HG03060 (cell line): ENCODE measurements around the gene PHYHD1.
"Not testable (repeated sequence)": the region's sequence is repeated elsewhere in the genome, so short reads cannot be mapped to it uniquely, and the experiment has no call there.

Experiments
- ATAC-seq: cut with Tn5 transposase; IDR thresholded peaks from one replicate; pipeline ENCODE4 v1.9.1; 2021; ENCODE audit warnings: low read depth, moderate number of reproducible peaks; ENCODE audit not compliant: unreplicated experiment

PHYHD1 gene

DNA sequence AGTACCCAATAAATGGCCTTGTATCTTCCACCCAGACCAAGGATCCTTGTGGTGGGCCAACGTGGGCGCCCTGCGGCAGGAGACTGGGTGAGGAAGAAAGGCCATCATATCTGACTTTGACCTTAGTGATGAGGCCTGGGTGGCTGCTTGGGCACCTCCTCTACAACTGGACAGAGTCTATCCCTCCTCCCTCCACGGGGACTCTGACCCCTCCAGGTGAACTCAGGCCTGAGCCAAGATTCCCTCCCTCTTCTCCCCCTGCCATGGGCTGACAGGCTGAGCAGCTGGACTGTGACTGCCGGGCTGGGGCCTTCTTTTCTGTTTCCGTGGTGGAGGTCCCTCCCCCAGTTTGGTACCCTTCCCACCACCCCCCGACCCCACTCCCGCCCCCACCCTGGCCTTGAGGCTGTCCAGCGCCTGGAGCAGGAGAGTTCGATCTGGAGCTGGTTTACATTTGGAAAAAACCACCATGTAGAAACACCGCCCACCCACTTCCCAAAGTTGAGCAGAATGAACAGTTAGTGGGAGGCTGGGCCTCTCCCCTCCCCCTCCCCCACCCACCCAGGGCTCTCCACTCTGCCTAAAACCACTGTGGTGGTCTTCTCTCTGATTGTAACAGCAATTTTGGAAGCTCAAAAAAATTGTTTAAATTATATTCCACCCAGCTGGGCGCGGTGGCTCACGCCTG, 1.2 kb upstream of the PHYHD1 start:
- ATAC-seq, result no peak

DNA sequence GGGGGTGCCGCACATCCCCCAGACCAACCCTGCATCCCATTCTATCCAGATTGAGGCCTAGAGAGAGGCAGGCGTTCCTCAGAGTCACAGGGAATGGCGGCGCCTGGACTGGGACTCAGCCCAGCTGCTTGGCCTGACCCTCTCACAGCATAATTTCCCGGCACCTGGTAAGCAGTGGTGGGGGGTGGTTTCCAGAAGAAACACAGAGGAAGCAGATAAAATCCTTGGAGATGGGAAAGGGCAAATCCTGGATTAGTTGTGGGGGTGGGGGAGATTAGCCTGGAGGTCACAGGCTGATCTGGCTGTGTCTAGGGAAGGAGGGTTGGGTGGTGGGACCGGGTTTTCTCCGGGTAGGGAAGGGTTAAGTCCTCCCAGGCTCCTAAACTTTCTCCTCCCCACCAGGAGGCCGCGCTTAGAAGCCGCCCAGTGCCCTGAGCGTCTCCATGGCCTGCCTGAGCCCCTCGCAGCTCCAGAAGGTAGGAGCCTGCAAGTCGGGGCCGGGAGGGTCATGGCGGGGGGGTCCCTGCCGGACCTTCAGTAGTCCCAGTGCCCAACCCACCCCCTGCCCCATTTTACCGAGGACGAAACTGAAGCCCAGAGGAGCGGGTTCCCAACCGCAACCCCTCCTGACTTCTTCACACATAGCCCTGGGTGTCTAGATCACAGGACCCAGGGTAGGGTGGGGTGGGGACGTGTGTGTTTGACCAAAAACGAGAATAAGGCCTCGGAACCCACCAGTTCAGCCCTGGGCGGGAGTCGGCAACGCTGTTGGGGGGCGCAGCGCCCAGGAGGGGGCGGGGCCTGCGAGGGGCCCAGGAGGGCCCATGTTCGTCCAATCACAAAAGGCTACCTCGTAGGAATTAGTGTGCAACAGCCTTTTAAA, 1.3 kb downstream of the PHYHD1 start:
- no peak for ATAC-seq

DNA sequence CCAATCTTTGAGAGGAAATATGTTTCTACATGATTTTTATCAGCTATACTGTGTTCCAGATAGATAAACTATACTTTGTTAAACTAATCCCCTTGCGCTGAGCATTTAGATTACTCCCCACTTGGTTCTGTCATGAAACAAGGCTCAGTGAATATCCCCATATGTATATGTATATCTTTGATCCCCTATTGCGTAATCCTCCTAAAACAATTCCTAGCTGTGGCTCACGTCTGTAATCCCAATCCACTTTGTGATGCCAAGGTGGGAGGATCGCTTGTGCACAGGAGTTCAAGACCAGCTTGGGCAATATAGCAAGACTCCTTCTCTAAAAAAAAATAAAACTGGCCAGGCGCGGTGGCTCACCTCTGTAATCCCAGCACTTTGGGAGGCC, 2.7 kb downstream of the PHYHD1 start:
- ATAC-seq, result no peak

DNA sequence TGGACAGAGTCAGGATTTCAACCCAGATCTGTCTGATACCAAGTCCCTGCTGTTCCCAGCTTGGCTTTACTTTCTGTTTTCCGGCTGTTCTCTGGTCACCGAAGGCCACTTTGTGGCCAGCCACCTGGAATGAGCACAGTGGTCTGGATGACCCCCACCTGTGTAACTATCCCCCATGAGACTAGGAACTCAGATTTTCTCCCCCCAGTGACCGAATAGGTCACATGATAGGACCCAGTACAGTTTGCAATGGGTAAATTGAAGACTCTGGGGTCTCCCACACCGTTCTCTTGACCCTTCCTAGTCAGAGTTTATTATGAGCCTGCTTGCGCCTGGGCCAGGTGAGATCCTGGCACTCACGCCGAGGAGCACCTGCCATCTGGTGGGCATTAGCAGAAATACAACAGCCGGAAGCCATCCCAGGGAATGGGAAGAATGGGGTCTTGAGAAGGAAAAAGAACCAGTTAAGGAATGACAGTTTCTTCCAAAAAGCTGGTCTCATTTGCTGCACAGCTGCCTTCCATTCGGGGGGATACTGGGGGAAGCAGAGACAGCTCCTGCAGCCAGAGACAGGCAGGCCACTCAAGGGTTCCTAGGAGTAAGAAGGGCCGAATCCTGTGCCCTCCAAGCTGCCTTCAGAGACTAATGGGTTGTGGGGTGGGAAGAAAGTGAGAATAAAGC, 7.1 kb downstream of the PHYHD1 start:
- no peak for ATAC-seq

DNA sequence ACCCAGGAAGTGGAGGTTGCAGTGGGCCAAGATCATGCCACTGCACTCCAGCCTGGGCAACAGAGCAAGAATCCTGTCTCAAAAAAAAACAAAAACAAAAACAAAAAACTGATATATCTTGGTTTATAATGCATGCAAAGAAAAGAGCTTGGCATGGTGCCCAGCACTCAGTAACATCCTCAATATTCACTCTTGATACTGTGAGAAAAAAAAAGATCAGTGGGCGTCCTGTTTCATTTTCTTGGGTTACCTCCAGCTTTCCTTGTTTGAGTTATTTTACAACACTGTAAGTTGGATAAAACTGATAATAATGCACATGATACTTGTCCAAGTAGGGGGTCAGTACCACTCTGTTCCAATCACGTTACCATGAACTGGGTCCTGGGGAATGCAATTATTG, 7.8 kb downstream of the PHYHD1 start:
- no peak for ATAC-seq

DNA sequence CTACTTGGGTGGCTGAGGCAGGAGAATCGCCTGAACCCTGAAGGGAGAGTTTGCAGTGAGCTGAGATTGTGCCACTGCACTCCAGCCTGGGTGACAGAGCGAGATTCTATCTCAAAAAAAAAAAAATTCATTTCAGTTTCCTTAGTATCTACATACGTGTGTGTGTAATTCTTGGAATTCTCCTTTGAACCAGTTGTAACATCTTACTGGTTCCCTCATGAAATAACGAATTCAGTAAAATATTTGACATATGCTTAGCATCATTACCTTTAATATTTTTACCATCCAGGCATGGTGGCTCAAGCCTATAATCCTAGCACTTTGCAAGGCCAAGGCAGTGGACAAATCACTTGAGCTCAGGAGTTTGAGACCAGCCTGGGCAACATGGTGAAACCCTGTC, 8.8 kb downstream of the PHYHD1 start:
- no peak for ATAC-seq

DNA sequence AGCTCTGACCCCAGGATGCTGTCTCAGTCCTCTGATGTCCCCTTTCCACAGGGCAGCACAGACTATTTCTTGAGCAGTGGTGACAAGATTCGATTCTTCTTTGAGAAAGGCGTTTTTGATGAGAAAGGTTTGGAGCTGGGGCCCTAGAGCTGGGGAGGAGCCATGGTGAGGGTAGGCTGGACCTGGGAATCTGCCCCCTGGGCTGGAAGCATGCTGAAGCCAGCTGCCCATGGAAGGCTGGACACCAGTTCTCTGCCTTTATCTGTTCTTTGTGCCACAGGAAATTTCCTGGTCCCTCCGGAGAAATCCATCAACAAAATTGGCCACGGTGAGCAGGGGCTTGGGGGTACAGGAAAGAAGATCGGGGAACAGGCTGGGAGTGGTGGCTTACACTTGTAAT, 12.9 kb downstream of the PHYHD1 start:
- ATAC-seq, result no peak

DNA sequence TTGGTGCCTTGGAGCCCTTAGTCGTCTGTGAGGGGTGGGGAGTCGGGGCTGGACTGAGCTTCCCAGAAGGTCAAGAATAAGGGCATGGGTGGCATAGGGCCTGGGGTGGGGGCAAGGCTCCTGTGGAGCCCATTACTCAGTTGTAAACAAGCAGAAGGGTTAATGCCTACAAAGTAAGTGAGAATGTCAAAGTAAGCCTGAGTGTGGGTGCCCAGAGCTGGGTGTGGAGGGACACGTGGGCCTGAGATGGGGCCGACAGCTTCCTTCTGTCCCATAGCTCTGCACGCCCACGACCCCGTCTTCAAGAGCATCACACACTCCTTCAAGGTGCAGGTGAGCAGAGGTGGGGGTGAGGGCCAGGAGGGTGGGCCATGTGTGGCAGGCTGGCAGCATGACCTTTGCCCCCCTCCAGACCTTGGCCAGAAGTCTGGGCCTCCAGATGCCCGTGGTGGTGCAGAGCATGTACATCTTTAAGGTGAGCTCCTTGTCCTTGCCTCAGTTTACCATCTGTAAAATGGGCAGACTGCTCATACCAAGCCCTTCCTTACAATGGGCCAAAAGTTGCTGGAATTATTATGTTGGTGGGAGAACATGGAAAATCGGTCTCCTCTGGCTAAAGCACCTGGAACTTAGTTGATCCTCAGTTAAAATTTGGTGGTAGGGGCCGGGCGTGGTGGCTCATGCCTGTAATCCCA, 15.5 kb downstream of the PHYHD1 start:
- ATAC-seq, result no peak

DNA sequence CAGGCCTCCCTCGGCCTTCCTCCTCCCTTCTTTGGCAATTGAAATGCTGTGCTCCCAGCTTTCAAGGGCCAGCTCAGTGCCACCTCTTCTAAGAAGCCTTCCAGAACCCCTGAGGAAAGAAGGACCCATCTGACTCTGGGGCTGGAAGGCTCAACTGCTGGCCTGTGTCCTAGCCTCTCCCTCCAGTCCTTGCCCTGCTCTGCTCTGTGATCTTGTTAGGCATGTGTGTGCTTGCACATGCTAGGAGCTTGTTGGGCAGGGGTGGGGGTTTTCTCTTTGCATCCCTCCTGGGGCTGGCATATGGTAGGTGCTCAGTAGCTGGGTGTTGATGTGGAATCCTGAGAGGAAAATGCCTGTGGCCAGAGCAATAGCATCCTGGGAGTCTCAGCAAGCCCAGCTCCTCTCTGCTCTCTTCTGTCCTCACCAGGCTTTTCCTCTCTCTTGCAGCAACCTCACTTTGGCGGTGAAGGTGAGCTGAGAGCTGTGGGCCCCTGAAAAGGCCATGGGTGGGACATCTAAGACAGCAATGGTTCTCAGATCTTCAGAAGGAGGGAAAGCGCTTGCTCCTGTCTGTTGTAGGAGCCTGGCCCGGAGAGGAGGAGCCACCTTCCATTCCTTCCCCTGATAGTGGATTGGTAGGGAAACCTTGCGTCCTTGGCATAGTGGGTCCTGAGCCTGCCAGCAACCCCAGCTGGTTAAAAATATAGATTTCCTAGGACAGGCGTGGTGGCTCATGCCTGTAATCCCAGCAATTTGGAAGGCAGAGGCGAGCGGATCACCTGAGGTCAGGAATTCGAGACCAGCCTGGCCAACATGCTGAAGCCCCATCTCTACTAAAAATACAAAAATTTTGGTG, 16.8 kb downstream of the PHYHD1 start:
- ATAC-seq, result no peak

DNA sequence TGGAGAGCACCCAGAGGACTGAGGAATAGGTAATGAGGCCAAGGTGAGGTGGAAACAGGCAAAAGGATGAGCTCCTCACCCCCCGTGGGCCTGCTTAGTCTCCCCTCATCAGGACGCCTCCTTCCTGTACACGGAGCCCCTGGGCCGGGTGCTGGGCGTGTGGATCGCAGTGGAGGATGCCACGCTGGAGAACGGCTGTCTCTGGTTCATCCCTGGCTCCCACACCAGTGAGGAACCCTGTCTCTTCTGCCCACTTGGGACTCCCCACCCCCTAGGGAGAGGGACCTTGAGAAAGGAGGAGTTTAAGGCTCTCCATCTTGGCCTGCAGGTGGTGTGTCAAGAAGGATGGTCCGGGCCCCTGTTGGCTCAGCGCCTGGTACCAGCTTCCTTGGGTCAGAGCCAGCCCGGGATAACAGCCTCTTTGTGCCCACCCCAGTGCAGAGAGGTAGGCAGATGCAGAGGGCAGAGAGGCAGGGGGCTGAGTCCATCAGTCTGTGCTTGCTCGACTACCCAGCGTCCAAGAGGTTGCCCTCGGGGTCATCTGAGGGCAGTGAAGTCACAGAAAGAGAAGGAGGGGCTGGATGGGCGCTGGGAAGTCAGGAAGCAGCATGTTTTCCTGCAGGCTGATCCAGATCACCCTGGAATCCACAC, 19.6 kb downstream of the PHYHD1 start:
- ATAC-seq, result no peak

DNA sequence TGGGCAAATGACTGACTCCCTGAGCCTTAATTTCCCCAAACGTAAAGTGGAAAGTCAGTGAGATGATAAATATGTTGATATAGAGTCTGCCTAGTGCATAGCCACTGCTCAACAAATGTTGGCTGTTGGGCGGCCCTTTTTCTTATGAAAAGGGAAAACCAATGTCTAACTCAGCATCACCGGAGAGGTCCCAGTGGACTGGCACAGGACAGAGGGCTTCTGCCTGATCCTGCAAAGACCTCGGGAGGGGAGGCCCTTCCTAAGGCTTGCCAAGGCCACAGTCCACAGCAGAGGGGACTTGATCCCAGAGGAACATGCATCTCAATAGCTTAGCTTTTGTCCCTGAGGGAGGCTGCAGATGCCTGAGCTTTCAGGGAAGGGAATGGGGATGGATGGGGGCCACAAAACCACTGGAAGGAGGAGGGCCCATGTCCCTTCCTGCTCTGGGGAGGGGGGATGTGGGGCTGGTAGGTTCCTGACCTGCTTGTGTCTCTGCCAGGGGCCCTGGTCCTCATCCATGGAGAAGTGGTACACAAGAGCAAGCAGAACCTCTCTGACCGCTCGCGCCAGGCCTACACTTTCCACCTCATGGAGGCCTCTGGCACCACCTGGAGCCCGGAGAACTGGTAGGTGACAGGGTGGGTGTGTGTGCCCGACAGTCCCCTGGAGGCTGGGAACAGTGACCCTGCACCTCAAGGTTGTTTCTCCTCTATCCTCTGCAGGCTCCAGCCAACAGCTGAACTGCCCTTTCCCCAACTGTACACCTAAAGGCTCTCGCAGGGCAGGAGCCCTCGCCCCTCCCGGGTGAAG, 20.4 kb downstream of the PHYHD1 start:
- ATAC-seq, result no peak

DNA sequence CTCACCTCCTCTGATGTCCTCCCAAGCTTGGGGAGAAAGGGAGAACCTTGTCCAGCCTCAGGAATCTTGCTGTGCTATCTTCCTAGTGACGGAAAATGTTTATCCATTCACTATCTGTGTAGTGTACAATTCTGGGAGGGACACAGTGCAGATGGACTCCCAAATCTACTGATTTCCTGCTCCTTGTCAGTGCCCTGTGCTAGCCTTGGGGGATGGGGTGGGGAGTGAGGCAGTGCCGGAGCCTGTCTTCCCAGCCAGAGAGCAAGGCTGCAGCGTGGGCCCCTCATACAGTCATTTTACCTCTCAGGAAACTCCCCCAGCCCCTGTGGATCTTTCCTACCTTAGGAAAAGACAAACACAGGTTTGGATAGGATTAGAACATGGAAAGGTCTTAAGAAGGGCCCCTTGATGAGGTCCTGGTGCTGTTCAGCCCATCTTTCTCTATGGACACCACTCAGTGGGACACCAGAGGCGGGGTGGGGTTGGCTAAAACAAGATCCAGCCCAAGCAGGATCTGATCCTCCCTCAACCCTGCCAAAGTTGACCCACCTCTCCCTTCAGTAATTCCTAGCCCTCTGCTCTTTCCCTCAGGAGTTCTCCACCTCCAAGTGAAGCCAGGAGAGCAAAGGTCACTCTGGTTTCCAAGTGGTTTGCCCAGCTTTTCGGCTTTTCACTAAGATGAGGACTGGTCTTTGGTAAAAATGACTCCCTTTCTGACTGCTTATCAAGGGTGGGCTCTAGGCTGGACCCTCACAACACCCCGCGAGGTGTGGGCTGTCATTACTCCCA, 23.2 kb downstream of the PHYHD1 start:
- no peak for ATAC-seq

DNA sequence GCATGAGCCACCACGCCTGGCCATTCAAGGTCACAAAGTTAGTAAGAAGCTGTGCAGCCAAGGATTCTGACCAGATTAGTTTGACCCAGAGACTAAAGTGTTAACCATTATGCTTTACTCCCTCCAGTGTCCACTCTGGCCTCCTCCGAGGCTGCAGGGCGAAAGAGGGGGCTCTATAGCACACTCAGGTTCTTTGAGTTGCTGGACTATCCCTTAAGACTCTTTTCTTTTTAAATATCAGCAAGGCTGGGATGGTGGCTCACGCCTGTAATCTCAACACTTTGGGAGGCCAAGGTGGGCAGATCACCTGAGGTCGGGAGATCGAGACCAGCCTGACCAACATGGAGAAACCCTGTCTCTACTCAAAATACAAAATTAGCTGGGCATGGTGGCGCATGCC, 24.2 kb downstream of the PHYHD1 start:
- not testable (repeated sequence) for ATAC-seq

DNA sequence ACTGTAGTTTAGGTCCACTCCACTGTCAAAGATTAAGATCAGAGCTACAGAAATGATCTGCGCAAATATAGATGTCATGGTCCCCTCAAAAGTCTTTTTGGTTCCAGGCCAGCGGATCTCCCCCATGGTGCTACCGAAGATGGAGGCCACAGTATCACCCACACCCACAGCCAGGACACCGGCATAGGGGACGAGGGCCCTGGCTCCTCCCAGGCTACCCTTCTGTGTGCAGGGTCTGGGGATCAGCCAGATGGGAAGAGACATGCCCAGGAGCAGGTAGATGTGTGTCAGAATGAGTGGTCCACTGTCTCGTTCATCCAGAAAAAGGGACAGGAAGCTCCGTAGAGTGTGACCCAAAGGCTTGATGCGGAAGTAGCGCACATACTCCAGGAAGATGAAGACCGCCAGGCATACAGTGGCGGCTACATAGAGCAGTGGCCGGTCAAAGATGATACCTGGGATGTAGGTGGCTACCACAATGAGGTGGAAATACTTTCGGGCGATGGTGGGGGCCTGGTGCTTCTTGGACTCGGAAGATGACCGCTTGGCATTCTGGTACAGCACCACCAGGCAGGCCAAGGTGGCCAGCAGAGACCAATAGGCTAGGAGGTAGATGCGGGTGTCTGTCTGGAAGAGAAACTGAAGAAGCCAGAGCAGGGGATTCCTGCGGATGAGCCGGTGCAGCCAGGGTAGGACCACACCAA, 25.2 kb downstream of the PHYHD1 start:
- no peak for ATAC-seq

DNA sequence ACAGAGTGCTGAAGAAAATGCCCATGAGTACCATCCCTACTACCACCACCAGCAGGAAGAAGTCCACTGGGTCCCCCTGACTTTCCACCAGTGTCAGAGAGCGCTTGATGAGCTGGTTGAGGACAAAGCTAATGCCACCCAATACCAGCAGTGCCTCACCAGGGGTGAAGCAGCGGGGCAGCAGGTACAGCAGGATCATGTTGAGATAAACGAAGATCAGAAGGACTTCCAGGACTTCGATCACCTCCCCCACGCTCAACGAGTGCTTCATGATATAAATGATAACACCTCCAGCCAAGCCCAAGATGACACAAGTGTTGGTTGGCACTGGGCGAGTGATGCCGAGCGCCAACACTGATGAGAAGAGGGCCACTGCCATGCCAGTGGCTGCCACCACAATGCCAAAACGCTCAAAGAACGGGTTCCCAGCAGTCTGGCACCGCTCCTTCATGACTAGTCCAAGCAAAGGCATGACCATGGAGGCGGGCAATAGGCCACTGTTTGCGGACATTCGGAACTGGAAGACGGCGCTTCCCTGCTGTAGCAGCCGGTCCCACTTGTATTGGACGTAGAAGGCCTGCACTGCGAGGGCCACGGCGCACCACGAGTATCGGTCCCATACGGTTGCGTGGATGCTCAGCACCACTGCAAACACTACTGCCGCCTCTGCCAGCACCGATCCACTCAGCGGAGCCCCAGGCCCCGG, 25.9 kb downstream of the PHYHD1 start:
- peak; percentile 20 for ATAC-seq

DNA sequence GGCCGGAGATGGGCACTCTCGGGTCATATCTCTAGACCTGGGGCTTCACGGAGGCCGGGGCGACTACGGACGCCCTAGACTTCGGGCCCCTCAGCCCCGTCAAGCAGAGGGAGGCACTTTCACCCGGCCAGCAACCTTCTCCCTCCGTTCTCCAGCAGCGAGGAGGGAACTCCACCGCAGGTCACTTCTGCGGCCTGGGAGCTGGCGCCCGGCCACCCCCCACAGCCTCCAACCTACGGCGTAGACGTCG, 26.4 kb downstream of the PHYHD1 start:
- ATAC-seq, result no peak
